Keratinocyte (primary cell): ENCODE measurements around the gene EIF3C.
"Not testable (repeated sequence)": the region's sequence is repeated elsewhere in the genome, so short reads cannot be mapped to it uniquely, and the experiment has no call there.

ENCODE experiments used
- EZH2 ChIP-seq: IDR thresholded peaks from one replicate; pipeline ENCODE4 v1.6.1; 2012; ENCODE audit warnings: inconsistent platforms, mild to moderate bottlenecking, low read length, moderate library complexity
- TF ChIP-seq, protein P1 (sequence below), 3 experiments: IDR thresholded peaks in 1 of 3; conservative IDR thresholded peaks in 1 of 3; optimal IDR thresholded peaks in 1 of 3; 2 replicates in 2 of 3; 3 replicates in 1 of 3; pipeline versions ENCODE3 to v1.5.1; 2011; ENCODE audit warnings: low read length in 3 of 3, mild to moderate bottlenecking in 3 of 3, moderate library complexity in 2 of 3, control low read depth in 1 of 3, inconsistent platforms in 1 of 3; ENCODE audit not compliant: insufficient read depth in 2 of 3; ENCODE audit errors: extremely low read depth in 1 of 3

DNA sequence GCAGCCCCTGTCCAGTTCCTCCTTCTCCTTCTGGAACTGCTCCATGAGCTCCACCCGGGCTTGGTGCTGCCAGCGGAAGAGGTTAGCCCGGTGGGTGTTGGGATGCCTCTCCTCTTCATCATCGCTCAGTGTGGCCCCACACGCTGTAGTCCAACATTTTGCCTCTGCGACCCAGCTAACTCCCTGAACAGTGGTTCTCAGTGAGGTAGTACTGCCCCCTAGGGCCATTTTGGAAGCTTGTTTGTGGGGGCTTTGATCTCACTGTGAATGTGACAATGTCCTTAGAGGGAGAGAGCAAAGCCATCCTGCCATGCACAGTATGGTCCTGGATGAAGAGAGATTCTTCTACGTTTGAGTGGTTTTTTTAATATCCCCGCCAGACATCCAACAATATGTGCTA, 9.9 kb upstream of the EIF3C start:
- TF ChIP-seq, protein P1, sequence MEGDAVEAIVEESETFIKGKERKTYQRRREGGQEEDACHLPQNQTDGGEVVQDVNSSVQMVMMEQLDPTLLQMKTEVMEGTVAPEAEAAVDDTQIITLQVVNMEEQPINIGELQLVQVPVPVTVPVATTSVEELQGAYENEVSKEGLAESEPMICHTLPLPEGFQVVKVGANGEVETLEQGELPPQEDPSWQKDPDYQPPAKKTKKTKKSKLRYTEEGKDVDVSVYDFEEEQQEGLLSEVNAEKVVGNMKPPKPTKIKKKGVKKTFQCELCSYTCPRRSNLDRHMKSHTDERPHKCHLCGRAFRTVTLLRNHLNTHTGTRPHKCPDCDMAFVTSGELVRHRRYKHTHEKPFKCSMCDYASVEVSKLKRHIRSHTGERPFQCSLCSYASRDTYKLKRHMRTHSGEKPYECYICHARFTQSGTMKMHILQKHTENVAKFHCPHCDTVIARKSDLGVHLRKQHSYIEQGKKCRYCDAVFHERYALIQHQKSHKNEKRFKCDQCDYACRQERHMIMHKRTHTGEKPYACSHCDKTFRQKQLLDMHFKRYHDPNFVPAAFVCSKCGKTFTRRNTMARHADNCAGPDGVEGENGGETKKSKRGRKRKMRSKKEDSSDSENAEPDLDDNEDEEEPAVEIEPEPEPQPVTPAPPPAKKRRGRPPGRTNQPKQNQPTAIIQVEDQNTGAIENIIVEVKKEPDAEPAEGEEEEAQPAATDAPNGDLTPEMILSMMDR (optimal IDR thresholded peaks at IDR 0.05 in 1 of 3, IDR thresholded peaks at IDR 0.05 in 1 of 3, conservative IDR thresholded peaks at IDR 0.05 in 1 of 3; ENCODE audit: extremely low read depth in 1 of 3, insufficient read depth in 2 of 3, low read length in 3 of 3) = not testable (repeated sequence)
- not testable (repeated sequence) for TF ChIP-seq EZH2
